ENCODE measurements around the gene C1QL4. TPM values are rescaled to one million over a fixed set of nuclear protein-coding genes. Genes with fewer than 3 reads are reported as not detected.

Gene C1QL4
- total RNA-seq, 2 donors from 2014 or later = not detected

DNA sequence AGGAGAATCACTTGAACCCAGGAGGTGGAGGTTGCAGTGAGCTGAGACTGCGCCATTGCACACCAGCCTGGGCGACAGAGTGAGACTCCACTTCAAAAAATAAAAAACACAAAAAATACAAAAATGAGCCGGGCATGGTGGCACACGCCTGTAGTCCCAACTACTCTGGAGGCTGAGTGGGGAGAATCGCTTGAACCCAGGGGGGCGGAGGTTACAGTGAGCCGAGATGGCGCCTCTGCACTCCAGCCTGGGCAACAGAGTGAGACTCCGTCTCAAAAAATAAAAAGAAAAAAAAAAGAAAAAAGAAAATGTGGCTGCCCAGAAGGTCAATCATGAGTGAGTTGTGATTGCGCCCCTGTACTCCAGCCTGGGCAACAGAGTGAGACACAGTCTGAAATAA lies 18.9 kb upstream of the C1QL4 start:
- intact Hi-C loops (cut with DNase I) = loop anchor here (1.0 to 5.0 kb wide), 2 partner anchors 21 to 161 kb away; no protein-coding TSS in a partner anchor
- DNase-seq (ENCODE audit: low spot score) = peak; percentile 45

DNA sequence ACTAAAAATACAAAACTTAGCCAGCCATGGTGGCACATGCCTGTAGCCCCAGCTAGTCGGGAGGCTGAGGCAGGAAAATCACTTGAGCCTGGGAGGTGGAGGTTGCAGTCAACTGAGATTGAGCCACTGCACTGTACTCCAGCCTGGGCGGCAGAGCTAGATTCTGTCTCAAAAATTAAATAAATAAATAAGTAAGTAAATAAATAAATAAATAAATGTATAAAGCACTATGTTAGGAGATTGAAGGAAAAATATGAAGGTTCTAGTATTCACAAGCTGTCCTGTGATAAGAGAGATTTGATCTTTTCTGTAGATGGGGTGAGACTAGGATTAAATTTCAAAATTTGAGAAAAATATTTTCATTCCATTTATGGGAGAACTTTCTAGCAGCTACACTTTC lies 15.4 kb upstream of the C1QL4 start:
- intact Hi-C loops (cut with DNase I) = no loop called here
- DNase-seq (ENCODE audit: low spot score) = peak; percentile 12

DNA sequence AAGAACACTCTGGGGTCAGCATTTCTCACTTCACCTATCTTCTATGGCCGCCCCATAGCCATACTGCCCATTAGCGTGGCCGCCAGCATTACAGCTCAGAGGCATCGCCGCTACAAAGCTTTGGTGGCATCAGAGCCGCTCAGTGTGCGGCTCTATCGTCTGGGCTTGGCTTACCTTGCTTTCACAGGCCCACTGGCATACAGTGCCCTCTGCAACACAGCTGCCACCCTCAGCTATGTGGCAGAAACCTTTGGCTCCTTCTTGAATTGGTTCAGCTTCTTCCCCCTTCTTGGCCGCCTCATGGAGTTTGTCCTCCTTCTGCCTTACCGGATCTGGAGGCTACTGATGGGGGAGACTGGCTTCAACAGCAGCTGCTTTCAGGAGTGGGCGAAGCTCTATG lies 12.3 kb upstream of the C1QL4 start:
- intact Hi-C loops (cut with DNase I) = loop anchor here (5.0 kb wide), 2 partner anchors 52 to 62 kb away; partner anchors contain the start of gene PRPH (in 1 of the 2)
- peak; percentile 49 for DNase-seq (ENCODE audit: low spot score)

DNA sequence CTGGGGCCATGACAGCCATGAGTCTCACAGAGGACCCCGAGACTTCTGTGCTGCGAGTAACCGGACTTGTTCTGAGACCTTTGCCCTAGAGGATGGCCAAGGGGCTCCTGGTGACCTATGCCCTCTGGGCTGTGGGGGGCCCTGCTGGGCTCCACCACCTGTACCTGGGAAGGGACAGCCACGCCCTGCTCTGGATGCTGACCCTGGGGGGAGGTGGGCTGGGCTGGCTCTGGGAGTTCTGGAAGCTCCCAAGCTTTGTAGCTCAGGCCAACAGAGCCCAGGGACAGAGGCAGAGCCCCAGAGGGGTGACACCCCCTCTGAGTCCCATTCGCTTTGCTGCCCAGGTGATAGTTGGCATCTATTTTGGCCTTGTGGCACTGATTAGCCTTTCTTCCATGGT lies 11.8 kb upstream of the C1QL4 start:
- DNase-seq (ENCODE audit: low spot score) = peak; percentile 69
- intact Hi-C loops (cut with DNase I) = loop anchor here (5.0 kb wide), 2 partner anchors 51 to 61 kb away; partner anchors contain the start of gene PRPH (in 1 of the 2)

DNA sequence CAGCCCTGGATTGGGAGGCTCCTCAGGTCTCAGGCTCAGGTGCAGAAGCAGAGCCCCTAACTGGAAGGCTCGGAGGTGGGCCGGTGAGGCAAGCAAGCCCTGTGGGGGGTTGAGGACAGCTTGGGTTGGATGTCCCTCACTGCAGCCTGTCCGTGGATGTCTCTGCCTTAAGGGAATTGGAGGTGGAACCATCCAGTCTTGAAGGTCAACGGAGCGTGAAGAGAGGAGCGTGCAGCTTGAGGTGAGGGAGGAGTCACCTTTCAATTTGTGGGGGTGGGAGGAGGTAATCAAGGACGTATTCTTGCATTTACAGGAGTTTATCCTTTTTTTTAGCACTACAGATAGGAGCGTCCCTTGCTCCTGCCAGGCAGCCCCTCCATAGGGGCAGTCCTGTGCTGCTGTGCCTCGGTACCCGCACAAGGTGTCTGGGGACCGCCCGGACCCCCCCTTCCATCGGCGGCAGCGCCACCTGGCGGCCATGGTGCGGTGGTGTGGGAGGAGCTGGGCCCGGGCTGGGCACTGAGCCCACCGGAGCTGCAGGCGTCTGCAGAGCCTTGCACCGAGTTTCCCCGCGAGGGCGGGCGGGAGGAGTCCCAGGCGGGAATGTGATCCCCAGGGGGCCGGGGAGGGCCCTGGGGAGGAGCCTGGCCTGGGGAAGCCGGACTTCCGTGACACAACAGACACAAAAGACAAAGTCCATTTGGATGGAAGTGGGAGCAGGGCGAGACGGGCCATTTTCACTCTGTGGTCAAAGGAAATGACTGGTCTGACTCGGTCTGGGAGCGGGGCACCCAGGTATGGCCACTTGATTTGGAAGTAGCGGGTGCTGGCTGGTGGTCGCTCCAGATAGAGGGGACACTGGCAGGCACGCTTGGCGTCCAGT lies 10.6 kb upstream of the C1QL4 start:
- peak; percentile 91 for DNase-seq (ENCODE audit: low spot score)
- intact Hi-C loops (cut with DNase I) = loop anchor here (5.0 kb wide), 2 partner anchors 50 to 60 kb away; partner anchors contain the start of gene PRPH (in 1 of the 2)

DNA sequence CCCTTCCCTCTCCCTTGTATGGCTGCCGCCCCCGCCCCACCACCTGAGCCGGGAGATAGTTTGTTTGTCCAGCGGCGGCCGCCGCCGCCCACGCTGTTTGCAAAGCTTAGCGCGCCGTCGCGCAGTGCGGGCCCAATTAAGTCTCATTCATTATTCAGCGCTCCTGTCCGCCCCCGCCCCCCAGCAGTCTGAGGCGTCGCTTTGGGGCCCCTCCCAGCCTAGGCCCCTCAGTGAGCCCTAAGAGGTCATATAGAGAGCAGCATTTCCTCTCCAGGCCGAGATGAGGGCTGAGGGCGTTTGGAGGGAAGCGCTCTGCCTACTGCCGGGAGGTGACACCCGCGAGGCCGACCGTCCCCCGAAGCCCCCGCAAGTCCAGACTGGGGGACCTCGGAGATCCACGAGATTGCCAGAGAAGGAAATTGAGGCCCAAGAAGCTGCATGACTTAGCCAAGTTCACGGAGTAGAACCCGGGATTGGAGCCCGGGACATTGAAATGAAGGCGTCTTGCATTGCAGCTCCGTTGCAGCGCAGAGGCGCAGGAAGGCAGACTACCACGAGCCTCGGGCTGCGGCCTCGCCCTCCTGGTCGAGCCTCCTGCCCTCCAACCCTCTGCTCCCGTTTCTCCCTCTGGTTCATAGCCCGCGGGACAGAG lies 9.8 kb upstream of the C1QL4 start, which contains the start of gene DNAJC22:
Gene DNAJC22 (plus strand): TSS at position 230 of the 652 bp plus-strand sequence. CDS start 1,985 bp downstream, outside the sequence.
- DNase-seq (ENCODE audit: low spot score) = peak; percentile 75
- intact Hi-C loops (cut with DNase I) = loop anchor here (5.0 kb wide), 2 partner anchors 49 to 59 kb away; partner anchors contain the start of gene PRPH (in 1 of the 2)

DNA sequence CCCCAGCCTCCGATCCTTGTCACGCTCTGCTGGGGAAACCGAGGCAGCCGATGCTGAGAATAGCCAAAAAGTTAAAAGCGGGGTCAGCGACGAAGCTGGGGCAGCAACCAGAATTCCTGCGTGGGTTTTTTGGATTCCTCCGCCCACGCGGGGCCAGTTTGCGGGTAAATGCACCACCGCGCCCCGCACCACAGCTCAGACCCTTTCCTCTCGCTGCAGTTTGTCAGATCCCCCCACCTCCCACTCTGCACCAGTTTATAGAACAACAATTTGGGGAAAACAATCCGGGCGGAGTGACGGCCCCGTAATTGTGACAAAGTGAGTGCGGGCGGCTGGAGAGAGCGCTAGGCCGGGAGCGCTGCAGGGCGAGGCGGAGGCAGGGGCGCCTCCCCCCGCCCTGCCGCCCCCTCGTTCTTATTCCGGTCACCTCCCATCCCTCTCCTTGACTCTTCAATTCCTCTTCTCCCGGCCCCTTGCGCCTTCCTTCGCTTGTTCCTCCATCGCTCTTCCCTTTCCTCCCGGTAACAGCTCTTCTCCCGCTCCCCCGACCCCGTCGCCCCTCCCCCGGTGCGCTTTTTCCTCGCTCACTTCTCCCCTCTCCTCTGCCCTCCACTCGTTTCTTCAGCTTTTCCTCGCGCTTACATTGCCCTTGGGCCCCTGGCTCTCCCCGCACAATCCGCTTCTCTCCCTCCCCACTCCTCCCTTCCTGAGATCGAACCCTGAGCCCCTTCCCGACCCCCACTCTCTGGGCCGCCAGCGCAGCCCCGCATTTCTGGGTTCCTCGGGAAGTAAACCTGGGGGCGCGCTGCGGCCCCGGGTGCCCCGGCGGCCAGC lies 9.1 kb upstream of the C1QL4 start:
- DNase-seq (ENCODE audit: low spot score) = peak; percentile 78
- intact Hi-C loops (cut with DNase I) = loop anchor here (5.0 kb wide), 2 partner anchors 49 to 59 kb away; partner anchors contain the start of gene PRPH (in 1 of the 2)

DNA sequence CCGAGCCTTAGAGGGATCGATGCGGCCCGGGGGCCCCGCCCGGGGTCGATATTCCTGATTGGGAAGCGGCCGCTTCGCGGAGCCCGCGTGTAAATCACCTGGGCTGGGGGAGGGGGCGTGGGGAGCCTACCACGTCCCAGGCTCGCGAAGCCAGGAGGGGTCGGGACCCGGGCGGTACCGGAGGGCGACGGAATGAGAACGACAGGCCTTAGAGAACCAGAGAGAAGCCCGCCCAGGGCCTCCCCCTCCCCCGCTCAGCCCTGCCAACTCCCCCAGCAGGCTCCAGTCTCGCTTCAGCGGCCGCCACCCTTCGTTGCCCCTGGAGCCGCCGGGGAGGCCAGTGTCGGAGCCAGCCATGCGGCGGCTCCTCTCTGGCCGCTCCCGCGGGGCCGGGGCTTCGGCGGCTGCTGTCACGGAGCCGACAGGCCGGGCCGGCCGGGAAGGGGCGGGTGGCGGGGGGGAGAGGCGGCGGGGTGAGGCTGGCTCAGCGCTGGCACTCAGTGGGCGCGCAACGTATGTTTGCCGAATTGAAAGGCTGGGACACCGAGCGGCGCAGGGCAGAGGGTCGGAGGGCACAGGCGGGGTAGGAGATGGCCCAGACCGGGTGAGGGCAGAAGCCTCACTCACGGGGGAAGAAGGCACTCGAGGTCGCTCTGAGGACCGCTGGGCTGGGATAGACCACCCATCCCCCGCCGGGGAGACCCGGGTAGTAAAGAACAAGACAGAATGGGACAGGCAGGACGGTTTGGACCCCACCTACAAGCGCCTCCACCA lies 8.2 kb upstream of the C1QL4 start:
- intact Hi-C loops (cut with DNase I) = loop anchor here (5.0 kb wide), 2 partner anchors 48 to 58 kb away; partner anchors contain the start of gene PRPH (in 1 of the 2)
- DNase-seq (ENCODE audit: low spot score) = peak; percentile 77

DNA sequence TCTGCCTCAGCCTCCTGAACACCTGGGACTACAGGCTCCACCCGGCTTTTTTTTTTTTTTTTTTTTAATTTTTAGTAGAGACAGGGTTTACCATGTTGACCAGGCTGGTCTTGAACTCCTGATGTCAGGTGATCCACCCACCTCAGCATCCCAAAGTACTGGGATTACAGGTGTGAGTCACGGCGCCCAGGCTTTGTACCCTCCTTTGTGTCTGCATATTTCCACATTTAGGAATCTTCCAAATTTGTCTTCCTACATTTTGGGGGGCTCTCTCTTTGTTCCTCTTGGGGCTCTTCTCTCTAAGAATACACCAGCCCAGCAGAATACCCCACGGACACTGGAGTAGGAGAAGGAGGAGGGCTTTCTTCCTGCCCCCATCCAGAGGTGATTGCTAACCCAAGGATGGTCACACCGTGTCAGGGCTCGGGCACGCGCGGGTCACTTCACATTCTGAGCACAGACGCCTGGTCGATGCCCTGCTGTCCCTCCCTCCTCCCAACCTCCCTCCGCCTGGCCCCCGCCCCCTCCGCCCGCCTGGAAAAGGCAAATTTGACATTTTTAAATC lies 7.6 kb upstream of the C1QL4 start:
- intact Hi-C loops (cut with DNase I) = loop anchor here (5.0 kb wide), 2 partner anchors 47 to 57 kb away; partner anchors contain the start of gene PRPH (in 1 of the 2)
- DNase-seq (ENCODE audit: low spot score) = no peak

DNA sequence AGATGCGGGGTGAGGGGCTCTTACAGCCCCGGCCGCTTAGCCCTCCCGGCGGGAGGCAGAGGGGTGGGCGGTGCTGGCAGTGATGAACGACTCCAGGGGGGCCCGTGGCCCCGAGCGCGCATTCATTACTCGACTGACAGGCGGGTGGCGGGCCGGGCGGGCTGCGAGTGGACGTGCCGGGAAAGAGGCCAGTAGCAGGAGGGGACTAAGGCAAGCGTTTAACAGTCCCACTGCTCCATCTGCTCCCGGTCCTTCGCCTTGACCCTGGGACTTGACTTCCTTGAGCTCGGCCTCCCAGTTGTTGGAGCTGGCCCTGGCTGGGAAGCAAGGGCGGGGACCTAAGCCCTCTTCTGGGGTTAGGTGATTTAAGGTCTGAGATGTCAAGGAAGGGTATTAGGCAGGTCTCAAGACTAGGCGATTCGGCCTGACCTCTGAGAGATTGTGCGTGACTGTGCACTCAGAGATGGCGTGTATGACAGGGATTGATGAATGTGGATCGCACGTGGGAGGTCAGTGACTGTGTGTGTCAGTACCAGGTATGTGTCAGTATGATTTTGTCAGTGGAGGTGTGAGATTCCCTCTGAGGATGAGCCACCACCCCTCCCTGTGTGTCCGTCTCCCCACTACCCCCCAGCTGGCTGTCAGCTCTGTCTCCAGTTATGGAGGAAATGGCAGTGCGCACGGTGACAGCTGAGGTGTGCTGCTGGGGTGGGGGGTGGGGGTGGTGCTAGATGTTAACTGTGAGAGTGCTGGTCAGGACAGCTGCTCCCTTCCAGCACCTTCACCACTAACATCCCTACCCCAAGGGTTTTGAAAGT lies 6.1 kb upstream of the C1QL4 start:
- intact Hi-C loops (cut with DNase I) = no loop called here
- peak; percentile 78 for DNase-seq (ENCODE audit: low spot score)

DNA sequence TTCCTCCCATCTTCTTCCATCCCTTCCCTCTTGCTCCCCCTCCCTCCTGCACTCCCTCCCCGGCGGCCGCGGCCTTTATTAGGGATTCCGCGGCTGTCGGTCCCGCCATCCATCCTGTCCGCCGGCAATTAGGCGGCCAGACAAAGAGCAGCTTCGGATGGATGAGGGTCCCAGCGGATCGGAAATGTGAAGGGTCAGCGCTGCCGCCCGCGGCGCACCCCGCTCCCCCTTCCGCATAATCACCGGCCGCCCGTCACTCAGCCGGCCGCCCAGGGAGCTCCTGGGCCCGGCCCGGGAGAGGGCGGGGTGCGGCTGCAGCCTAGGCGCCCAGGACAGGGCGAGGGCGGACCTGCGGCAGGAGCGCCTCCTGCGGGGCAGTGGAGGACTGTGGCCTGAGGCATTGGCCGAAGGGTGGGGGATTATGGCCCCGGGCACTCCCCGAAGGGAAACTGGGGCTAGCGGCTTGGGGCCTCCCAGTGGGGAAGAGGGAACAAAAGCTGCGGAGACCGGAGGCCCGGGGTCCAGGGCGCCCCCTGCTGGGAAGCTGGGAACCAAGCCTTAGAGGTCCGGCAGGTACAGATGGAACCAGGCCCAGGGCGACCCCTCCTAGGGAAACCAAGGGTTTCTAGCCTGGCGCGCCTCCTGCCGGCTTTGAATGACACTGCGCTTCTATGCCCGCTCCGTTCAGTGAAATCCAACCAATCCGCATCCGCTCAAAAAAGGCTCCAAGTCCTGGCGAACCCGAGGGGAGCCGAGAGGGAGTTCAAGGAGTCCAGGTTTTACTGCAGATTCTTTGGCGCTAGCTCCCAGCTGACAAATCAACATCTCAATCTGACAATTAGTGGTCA lies 5.3 kb upstream of the C1QL4 start:
- intact Hi-C loops (cut with DNase I) = no loop called here

DNA sequence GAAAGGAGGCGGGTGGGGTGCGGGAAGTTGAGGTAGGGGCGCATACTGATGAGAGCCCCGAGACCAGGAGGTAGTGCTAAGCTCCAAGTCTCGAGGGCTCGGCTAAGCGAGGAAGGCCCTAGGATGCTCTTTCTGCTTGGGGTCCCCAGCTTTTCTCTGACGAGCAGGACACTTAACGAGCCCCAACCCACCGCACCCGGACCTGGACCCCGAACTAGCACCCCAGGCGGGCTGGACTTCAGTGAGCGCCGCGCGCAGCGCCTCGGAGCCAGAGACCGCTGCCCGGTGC lies 4.7 kb upstream of the C1QL4 start:
- intact Hi-C loops (cut with DNase I) = no loop called here
- peak; percentile 81 for DNase-seq (ENCODE audit: low spot score)

More for the DNA sequence above, 5.3 kb upstream of the C1QL4 start:
- peak; percentile 91 for DNase-seq (ENCODE audit: low spot score)

DNA sequence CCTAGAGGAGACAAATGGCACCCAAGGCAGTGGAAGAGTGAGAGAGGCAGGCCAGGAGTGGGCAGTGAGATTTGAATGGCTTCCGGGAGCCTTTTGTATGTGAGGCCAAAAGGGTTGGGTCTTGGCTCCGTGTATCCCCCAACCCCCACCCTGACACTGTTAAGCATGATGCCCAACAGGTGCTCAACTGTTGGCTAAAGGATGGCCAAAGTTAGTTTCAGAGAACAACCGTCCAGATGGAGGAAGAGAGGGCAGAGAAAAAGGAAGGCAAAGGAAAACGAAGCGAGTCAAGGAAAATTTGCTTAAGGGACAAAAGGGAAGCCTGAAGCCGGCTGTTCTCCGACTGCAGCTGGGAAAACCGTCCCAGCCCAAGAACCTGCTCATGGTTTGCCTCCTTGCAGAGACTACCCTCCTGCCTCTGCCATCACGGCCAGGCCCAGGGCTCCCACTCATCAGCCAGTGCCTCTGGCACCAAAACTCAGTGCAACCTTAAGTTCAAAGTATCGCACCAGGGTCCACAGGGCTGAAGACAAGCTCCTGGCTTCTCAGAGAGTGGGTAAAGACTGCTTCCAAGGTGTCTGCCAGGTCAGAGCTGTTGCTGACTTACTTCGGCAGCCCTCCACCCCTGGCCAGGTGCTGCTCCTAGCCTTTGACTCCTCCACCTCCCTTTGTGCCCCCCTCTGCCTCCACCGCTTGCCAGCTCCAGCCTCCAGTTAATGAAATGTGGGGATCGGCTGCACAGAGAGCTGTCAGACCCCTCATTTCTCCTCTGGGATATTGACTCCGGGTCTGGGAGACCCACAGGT lies 4.2 kb upstream of the C1QL4 start:
- intact Hi-C loops (cut with DNase I) = no loop called here
- peak; percentile 60 for DNase-seq (ENCODE audit: low spot score)

DNA sequence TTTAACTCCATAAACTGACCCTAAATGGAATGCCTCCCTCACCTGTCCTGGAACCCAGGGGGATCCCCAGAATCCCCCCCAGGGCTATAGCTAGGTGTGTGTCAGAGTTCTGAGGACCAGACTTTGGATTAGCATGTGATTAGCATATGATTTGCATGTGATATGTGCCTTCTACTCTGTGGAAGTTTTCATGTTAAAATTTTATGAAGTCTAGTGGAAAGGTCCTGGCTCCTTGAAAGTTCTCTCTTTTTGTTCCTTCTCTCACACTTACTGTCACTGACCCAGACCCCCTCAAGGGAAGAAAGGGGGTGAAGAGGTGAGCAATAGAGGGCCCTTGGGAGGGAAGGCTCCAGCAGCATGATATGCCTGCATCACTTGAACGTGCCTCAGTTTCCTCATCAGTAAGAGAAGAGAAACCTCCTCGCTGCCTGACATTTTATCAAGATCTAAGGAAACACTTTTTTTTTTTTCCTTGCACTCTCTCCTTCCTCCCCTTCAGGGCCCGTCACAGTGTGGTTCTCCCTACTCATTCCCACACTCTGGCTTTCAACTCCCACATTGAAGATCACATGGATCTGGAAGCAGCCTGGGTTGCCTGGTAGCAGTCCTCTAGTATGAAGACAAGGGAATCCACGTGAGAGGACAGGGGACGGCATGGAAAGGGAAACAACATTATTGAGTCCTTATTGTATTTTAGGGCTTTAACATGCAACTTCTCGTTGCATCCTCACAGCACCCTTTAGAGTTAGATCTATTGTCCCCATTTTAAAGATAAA lies 3.3 kb upstream of the C1QL4 start:
- intact Hi-C loops (cut with DNase I) = no loop called here
- DNase-seq (ENCODE audit: low spot score) = peak; percentile 23

DNA sequence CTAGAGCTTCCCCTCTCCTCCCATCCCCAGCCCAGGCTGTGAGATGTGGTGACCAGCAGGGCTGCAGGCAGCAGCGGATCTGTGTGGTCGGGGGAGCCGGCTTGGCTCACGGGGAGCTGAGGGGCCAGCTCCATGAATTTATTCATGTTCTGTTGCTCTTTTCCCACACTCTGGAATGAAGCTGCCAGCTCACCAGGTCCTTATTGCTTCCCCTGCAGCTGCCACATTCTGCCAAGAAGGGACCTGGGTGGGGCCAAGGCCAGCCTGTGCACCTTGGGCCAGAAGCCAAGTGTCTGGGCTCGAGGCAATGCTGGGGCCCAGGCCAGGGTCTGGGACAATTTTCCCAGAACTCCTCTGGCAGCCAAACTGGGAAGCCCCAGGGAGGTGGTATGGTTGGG lies 2.5 kb upstream of the C1QL4 start:
- DNase-seq (ENCODE audit: low spot score) = peak; percentile 51
- intact Hi-C loops (cut with DNase I) = loop anchor here in 1 of 2 donors (5.0 to 10.0 kb wide), 2 partner anchors 42 to 175 kb away; partner anchors contain the start of gene PRPH
